Measurements from ENCODE around the gene ATP9A.
A peak's percentile ranks its signal among the peaks of the same experiment; 100 is the strongest.
"Not testable (repeated sequence)": the region's sequence is repeated elsewhere in the genome, so short reads cannot be mapped to it uniquely, and the experiment has no call there.

Gene ATP9A

GRCh38 chr20:51749674-51750036 is 18.5 kb downstream of the ATP9A start:
- Mint-ChIP-seq H3K4me3 (no peak overlapping the region), H3K27ac (no peak overlapping the region), H3K36me3 (no peaks in the 10 kb centered on the region), H3K4me1 (ENCODE audit: low read depth) (no peaks in the 10 kb centered on the region), H3K9me3 (ENCODE audit: low read depth) (no peaks in the 10 kb centered on the region), H3K27me3 (no peaks in the 10 kb centered on the region)

GRCh38 chr20:51747182-51747911 is 20.8 kb downstream of the ATP9A start:
- Mint-ChIP-seq H3K9me3 (ENCODE audit: low read depth) (no peaks in the 10 kb centered on the region), H3K36me3 (no peaks in the 10 kb centered on the region), H3K27me3 (no peaks in the 10 kb centered on the region), H3K27ac (no peak overlapping the region), H3K4me3 (no peak overlapping the region), H3K4me1 (ENCODE audit: low read depth) (no peaks in the 10 kb centered on the region)

- Mint-ChIP-seq H3K27ac (no peak overlapping the region), H3K4me3 (no peak overlapping the region), H3K9me3 (ENCODE audit: low read depth) (no peaks in the 10 kb centered on the region), H3K36me3 (no peaks in the 10 kb centered on the region), H3K4me1 (ENCODE audit: low read depth) (no peaks in the 10 kb centered on the region), H3K27me3 (no peaks in the 10 kb centered on the region)
Observed at GRCh38 chr20:51745804-51746203, 22.4 kb downstream of the ATP9A start.

- Mint-ChIP-seq H3K27me3 (no peaks in the 10 kb centered on the region), H3K36me3 (no peaks in the 10 kb centered on the region), H3K4me1 (ENCODE audit: low read depth) (no peaks in the 10 kb centered on the region), H3K4me3 (no peak overlapping the region), H3K27ac (no peak overlapping the region), H3K9me3 (ENCODE audit: low read depth) (no peaks in the 10 kb centered on the region)
Observed at GRCh38 chr20:51740838-51741237, 27.4 kb downstream of the ATP9A start.

GRCh38 chr20:51740308-51740707 is 27.9 kb downstream of the ATP9A start:
- not testable (repeated sequence) for H3K4me1 Mint-ChIP-seq (ENCODE audit: low read depth); H3K27me3 Mint-ChIP-seq; H3K9me3 Mint-ChIP-seq (ENCODE audit: low read depth); H3K36me3 Mint-ChIP-seq; H3K4me3 Mint-ChIP-seq; H3K27ac Mint-ChIP-seq

GRCh38 chr20:51739722-51740249 is 28.4 kb downstream of the ATP9A start:
- Mint-ChIP-seq H3K27me3 (no peaks in the 10 kb centered on the region), H3K4me1 (ENCODE audit: low read depth) (no peaks in the 10 kb centered on the region), H3K27ac (no peak overlapping the region), H3K4me3 (no peak overlapping the region), H3K36me3 (no peaks in the 10 kb centered on the region), H3K9me3 (ENCODE audit: low read depth) (no peaks in the 10 kb centered on the region)

GRCh38 chr20:51738877-51739447 is 29.2 kb downstream of the ATP9A start:
- no peak overlapping the region for H3K4me3 Mint-ChIP-seq
- H3K9me3 Mint-ChIP-seq (ENCODE audit: low read depth): no peaks in the 10 kb centered on the region
- no peak overlapping the region for H3K27ac Mint-ChIP-seq

GRCh38 chr20:51738261-51738660 is 29.9 kb downstream of the ATP9A start:
- H3K36me3 Mint-ChIP-seq; H3K9me3 Mint-ChIP-seq (ENCODE audit: low read depth); H3K4me3 Mint-ChIP-seq; H3K27me3 Mint-ChIP-seq; H3K27ac Mint-ChIP-seq; H3K4me1 Mint-ChIP-seq (ENCODE audit: low read depth): not testable (repeated sequence)

More at GRCh38 chr20:51738877-51739447, 29.2 kb downstream of the ATP9A start:
- Mint-ChIP-seq H3K4me1 (ENCODE audit: low read depth) (no peaks in the 10 kb centered on the region), H3K27me3 (no peaks in the 10 kb centered on the region), H3K36me3 (no peaks in the 10 kb centered on the region)

- no peaks in the 10 kb centered on the region for H3K36me3 Mint-ChIP-seq
- no peaks in the 10 kb centered on the region for H3K4me1 Mint-ChIP-seq (ENCODE audit: low read depth)
- no peak overlapping the region for H3K4me3 Mint-ChIP-seq
- no peak overlapping the region for H3K27ac Mint-ChIP-seq
- no peaks in the 10 kb centered on the region for H3K9me3 Mint-ChIP-seq (ENCODE audit: low read depth)
- H3K27me3 Mint-ChIP-seq: no peaks in the 10 kb centered on the region
Observed at GRCh38 chr20:51736947-51737346, 31.2 kb downstream of the ATP9A start.

GRCh38 chr20:51735728-51736600 is 32.2 kb downstream of the ATP9A start:
- no peaks in the 10 kb centered on the region for H3K27me3 Mint-ChIP-seq
- H3K4me3 Mint-ChIP-seq: no peak overlapping the region
- no peaks in the 10 kb centered on the region for H3K9me3 Mint-ChIP-seq (ENCODE audit: low read depth)
- no peaks in the 10 kb centered on the region for H3K36me3 Mint-ChIP-seq
- no peaks in the 10 kb centered on the region for H3K4me1 Mint-ChIP-seq (ENCODE audit: low read depth)
- no peak overlapping the region for H3K27ac Mint-ChIP-seq

GRCh38 chr20:51734876-51735720 is 33.1 kb downstream of the ATP9A start:
- H3K9me3 Mint-ChIP-seq (ENCODE audit: low read depth): no peaks in the 10 kb centered on the region
- H3K36me3 Mint-ChIP-seq: no peaks in the 10 kb centered on the region
- no peak overlapping the region for H3K4me3 Mint-ChIP-seq
- H3K27me3 Mint-ChIP-seq: no peaks in the 10 kb centered on the region
- no peaks in the 10 kb centered on the region for H3K4me1 Mint-ChIP-seq (ENCODE audit: low read depth)
- no peak overlapping the region for H3K27ac Mint-ChIP-seq

GRCh38 chr20:51733070-51733469 is 35.1 kb downstream of the ATP9A start:
- H3K4me1 Mint-ChIP-seq (ENCODE audit: low read depth): no peaks in the 10 kb centered on the region
- peaks cover under 1% of the 10 kb centered on the region for H3K27me3 Mint-ChIP-seq
- no peak overlapping the region for H3K27ac Mint-ChIP-seq
- no peaks in the 10 kb centered on the region for H3K9me3 Mint-ChIP-seq (ENCODE audit: low read depth)
- H3K36me3 Mint-ChIP-seq: no peaks in the 10 kb centered on the region
- no peak overlapping the region for H3K4me3 Mint-ChIP-seq

GRCh38 chr20:51732096-51732791 is 35.9 kb downstream of the ATP9A start:
- H3K27ac Mint-ChIP-seq: peak overlapping the region; percentile 22
- H3K36me3 Mint-ChIP-seq: no peaks in the 10 kb centered on the region
- no peaks in the 10 kb centered on the region for H3K9me3 Mint-ChIP-seq (ENCODE audit: low read depth)
- H3K4me3 Mint-ChIP-seq: no peak overlapping the region
- peaks cover 2% of the 10 kb centered on the region for H3K27me3 Mint-ChIP-seq
- H3K4me1 Mint-ChIP-seq (ENCODE audit: low read depth): no peaks in the 10 kb centered on the region

- Mint-ChIP-seq H3K27ac (no peak overlapping the region), H3K36me3 (no peaks in the 10 kb centered on the region), H3K4me1 (ENCODE audit: low read depth) (no peaks in the 10 kb centered on the region), H3K4me3 (no peak overlapping the region), H3K27me3 (peaks cover 2% of the 10 kb centered on the region), H3K9me3 (ENCODE audit: low read depth) (no peaks in the 10 kb centered on the region)
Observed at GRCh38 chr20:51731731-51732095, 36.5 kb downstream of the ATP9A start.
